ENCODE measurements around the gene OVCA2.
A peak's percentile ranks its signal among the peaks of the same experiment; 100 is the strongest.

The OVCA2 gene

DNA sequence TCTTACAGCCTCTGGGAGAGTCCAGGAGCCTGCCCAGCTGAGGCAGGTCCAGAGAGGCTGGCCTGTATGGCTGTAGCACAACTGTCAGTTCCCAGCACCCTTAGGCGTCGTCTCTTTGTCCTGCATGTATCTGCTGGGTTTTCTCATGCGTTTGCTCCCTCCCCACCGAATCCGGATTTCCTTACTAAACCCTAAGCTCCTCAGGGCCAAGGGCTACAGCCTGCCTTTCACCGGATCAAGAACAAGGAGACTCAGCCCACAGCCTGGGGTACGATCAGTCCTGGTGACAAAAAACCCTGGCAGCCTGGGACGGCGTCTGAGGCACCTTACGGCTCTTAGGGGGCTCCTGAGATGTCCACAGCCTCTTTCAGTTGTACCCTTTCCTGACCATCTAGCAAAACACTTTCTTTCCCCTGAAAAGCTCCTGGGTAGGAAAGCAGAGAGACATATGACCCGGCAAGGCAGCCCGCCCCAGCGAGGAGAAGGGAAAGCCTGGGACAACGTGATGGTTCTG lies 25.3 kb downstream of the OVCA2 start:
- DNase-seq, result no peak

DNA sequence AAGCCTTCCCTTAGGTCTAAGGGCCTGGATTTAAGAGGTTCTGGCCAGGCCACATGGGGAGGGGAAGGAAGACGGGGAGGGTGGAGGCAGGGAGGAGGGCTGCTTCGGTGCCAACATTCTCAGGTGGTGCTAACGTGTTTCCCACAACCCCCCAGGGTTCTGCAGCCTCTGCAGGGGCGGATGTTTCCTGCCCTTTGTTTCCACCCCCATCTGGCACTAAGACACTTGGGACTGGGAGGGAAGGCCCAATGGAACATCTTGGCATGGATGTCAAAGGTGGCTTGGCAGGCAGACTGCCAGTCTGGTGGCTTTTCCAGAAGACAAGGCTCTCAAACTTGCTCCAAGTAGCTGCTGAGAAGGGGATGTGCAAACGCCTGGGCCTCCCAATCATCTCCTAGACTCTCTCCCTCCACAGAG lies 25.8 kb downstream of the OVCA2 start:
- DNase-seq, result peak; percentile 77

GRCh38 chr17:2068031-2068518 lies 26.3 kb downstream of the OVCA2 start:
- peak; percentile 97 for DNase-seq

GRCh38 chr17:2068519-2069051 lies 26.8 kb downstream of the OVCA2 start:
- no peak for DNase-seq

DNA sequence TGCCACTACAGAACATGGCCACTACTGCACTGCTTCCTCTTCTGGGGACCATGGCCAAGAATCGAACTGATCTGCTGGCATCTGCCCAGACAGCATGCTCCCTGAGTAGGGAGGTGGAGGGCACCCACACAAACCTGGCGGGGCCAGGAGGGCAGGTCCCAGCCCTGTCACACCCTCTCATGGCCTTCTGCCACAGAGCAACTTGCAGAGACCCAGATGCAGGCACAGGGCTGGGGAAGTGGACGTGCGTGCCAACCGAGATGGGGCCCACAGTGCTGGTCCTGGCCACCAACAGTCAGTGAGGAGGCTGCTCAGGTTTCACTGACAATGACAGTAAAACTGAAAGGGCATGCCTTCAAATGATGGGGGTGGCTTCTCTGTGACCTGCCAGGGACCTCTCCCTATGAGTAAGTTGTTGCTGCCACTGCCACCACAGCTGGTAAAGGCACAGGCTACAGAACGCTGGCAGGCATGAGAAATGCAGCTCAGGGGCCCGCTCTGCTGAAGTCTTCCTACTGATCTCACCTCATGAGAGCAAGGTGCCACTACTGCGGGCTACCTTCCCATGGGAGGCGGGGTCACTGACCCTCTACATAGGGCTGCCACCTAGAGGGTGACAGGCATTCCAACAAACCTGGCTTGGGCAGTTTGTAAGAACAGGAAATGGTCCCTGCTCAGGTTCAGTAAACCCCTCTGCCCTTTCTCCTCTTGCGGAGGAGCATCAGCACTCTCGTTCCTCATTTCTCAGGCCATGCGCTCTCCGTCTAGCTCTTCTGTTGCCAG lies 28.6 kb downstream of the OVCA2 start:
- no peak for DNase-seq

- DNase-seq, result no peak
Observed at GRCh38 chr17:2071024-2071385, 29.2 kb downstream of the OVCA2 start.

DNA sequence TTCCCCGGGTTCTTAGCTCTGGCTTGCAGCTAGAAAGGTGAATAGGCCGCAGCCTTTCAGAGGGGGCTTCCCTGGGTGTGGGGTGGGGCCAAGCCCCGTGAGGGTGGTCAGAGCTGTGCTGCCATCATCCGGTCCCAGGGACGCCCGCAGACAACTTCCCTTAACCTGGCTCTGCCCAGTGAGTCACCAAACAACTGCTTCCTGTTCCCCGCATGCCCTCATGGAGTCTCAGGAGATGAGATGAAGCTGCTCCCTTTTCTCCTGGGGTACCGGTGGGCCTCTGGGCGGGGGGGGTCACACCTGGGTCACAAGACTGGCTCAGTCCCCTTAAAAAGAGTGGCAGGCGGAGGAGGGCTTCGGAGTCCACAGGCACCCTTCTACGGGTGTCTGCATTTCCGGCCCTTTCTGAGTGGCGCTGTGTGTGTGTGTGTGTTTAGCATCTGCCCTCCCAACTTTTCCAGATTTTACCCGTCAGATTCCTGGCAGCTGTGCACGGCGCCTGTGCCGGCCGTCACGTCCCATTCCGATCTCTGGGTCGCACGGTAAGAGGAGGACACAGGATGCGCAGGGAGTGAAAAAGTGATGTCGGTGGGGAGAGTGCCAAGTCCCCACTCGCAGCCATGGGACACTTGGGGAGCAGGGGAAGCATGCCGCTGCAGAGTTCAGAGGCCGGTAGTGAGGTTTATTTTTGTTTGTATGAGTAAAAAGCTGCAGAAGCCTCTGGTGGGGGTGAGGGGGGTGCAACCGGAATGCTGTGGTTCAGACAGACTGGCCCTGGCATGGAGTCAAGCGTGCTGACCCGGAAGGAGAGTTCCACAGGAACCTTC lies 29.8 kb downstream of the OVCA2 start:
- peak; percentile 65 for DNase-seq

GRCh38 chr17:2074919-2075318 lies 33.1 kb downstream of the OVCA2 start:
- no peak for DNase-seq

- no peak for DNase-seq
Observed at GRCh38 chr17:2075336-2076086, 33.7 kb downstream of the OVCA2 start.

DNA sequence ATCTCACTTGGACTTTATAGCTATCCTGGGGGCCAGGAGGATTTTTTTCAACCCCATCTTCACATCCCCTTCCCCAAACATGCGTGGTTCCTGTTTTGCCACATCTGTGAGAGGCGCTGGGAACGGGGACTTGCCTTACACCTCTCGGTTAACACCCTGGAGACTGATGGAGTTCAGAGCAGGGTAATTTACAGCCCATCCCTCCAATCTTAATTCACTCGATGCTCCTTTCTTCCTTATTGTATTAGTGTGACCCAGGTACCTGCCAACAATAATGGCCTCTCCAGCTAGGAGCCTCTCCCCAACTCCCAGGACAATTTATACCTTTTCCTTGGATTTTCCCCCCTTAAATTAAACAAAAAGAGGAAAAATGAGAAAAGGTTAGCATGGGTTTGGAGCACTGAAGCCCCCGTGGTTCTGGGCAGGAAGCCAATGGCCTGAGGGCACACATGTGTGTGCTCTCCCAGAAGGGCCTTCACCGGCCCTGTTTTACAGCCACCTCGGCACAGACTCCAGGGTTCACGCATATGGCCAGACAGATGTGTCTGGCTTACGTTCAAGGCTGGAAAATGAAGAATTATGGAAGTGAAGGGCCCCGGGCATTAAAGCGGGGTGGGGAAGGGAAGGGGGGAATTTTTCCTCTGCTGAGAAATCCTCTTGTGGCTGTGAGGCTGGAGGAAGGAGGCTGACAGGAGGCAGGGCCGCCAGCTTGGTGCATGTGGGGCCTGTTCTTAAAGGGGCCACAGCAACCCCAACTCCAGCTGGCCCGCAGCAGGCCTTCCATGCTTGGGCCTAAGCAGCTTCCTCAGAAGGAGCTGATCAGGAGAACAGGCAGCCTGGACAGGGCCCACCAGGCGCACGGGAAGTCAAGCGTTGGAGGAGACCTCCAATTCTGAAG lies 34.5 kb downstream of the OVCA2 start:
- DNase-seq, result no peak

DNA sequence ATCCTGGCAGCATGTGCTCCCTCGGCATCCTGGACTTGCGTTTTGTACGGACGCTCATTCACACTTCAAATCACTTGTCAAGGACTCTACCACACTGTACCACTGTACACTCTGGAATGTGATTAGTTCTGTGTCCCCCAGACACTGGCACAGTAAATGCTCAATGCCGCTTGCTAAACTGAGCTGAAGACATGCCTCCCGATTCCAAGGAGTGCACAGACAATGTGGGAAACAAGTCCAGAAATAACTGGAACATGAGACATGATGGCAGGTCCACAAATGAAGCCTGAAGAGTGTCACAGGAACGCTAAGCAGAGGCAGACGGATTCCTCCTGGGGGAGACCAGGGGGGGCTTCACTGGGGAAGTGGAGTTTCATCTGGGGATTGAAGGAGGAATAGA lies 35.2 kb downstream of the OVCA2 start:
- no peak for DNase-seq

GRCh38 chr17:2081564-2081963 lies 39.7 kb downstream of the OVCA2 start:
- DNase-seq, result no peak

- no peak for DNase-seq
Observed at GRCh38 chr17:2082003-2082781, 40.4 kb downstream of the OVCA2 start.

DNA sequence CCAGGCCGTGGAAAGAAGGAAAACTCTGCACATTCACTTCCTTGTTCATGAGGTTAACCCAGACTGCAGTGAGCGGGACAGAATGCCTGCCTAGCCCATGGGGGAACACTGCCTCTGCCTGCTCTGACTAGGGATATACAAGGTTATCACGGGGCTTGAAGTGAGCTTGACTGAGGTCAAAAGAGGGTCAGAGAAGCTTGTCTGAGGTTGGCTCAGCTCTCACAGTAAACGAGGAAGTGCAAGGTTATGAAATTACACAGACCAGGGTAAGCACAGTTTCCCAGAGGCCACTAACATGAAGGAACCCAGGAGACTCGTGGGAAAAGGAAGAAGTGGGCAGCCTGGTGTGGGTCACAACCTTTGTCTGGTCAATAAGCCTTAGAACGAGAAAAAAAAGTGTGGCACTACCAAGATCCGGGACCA lies 41.8 kb downstream of the OVCA2 start:
- DNase-seq, result no peak

DNA sequence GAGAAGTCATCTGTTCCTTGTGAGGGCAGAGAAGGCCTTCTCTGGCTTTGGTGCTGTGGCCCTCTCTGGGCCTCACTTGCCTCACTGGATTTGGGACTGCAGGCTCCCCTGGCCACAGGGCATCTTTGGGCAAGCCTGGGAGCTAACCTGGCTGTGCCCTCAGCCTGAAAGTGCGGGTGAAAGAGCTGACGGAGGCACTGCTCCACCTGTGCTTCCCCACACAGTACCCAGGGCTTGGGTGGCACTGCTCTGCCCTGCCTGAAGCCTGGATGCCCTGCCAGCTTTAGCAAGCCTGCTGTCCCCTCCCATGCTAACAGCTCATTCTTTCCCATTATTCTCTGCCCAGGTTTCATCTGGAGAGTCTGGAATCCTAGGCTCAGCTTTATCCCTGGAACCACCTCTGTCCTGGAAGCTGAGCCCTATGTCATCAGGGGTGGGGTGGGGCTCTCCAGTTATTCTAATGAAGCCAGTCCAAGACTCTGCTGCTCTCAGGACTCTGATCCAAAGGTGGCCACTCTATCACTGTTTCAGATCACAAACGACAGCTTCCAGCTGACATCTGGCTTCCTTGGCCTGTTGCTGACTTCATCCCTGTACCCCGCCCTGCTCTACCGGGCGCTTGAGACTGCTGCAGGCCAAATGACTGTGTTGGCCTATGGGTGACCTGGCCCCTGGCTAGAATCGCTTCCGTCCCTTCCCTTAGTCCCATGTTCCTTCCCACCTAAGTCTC lies 42.4 kb downstream of the OVCA2 start:
- no peak for DNase-seq

DNA sequence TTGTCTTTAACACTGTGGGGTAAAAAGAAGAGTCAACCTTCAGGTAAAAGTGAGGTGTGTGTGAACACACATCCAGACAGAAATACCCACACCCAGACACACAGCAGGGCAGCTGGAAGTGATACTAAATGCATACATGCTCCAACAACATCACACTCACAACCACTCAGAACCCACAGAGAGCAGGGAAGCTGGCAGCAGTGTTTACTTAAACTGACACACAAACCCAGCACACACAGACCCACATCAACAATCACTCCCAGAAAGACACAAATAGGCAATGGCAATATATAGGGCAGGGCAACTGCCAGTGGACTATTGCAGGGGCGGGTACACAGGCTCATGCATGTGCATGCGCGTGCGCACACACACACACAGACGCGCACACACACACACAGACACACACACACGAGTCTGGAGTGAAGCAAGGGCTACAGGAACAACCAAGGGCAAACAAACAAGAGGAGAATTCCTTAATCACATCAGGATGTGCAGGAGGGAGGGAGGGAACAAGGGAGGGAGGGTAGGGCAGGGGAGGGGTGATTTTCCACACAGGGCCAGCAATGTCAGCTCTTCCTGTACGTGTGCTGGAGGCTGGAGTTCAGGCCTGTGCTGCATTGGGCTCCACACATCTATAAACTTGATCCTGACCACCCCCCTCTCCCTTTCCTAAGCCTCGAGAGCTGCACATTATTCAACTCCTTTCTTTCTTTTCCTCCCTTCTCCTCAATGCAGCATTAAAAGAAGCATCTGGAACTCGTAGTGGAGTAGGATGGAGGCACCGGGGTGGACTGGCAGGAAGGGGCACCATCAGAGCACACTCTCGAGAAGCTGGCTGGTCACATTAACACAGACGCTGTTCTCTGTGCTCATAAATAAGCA lies 43.2 kb downstream of the OVCA2 start:
- DNase-seq, result peak; percentile 92

DNA sequence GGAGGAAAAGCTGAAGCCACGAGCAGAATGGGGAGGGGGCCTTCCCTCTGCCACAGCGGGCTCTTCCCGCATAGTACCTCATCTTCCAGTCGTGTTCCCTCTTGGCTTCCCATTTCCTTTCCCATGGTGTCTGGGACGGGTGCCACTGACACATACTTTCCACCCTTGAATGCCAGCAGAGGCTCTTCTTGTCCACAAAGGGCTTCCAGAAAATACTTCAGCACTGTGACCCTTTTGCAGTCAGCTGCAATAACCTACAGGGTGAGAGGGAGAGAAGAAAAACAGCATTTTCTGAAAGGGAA lies 43.8 kb downstream of the OVCA2 start:
- peak; percentile 79 for DNase-seq

- no peak for DNase-seq
Observed at GRCh38 chr17:2086306-2086705, 44.5 kb downstream of the OVCA2 start.

- DNase-seq, result no peak
Observed at GRCh38 chr17:2087597-2088211, 45.9 kb downstream of the OVCA2 start.
